Sigmoid colon (tissue), 4 donors: ENCODE data around the gene KCNMB2.

Source experiments
- CTCF ChIP-seq, 4 experiments: fragments of 450-650 bp in 3 of 4; fragments of 200-600 bp in 1 of 4; IDR thresholded peaks; one replicate each; pipeline ENCODE4 v1.5.1; 2016 to 2019; ENCODE audit warnings: antibody characterized with exemption in 4 of 4, mild to moderate bottlenecking in 3 of 4, moderate library complexity in 2 of 4
- POLR2AphosphoS5 ChIP-seq, 4 donors: sonication (generic); formaldehyde crosslinking; IDR thresholded peaks; one replicate each; pipeline ENCODE4 v1.6.1; 2017; ENCODE audit warnings: antibody characterized with exemption in 4 of 4

GRCh38 chr3:178785961-178786360 lies 249.7 kb downstream of the KCNMB2 start:
- TF ChIP-seq CTCF (IDR thresholded peaks at IDR 0.05), result no peak
- no peak for TF ChIP-seq POLR2AphosphoS5 (IDR thresholded peaks at IDR 0.05)
